Heart left ventricle (tissue), 16 donors: ENCODE results near the gene NPVF. TPM values are rescaled to one million over a fixed set of nuclear protein-coding genes. Genes with fewer than 3 reads are reported as not detected.

Experiments used
- ATAC-seq, 4 donors: fragments of 200-7000 bp; cut with Tn5 transposase; one replicate each; pipeline ENCODE4 v1.9.1; 2020 to 2022; ENCODE audit warnings: moderate library complexity in 4 of 4, mild to moderate bottlenecking in 3 of 4, moderate number of reproducible peaks in 1 of 4
- DNase-seq, 5 donors: peaks; one replicate each; pipeline ENCODE4 v3.0.0-alpha.2; 2020
- H3K27ac ChIP-seq, 12 donors: fragments of 200-600 bp; sonication (generic) in 4 of 12; one replicate each; pipeline versions ENCODE4 v1.5.0 to v1.8.0; 2016 to 2022; ENCODE audit warnings: mild to moderate bottlenecking in 2 of 12
- H3K27me3 ChIP-seq, 9 donors: fragments of 200-600 bp; sonication (generic) in 2 of 9; one replicate each; pipeline versions ENCODE4 v1.5.1 to v1.8.0; 2016 to 2022; ENCODE audit warnings: mild to moderate bottlenecking in 3 of 9
- H3K36me3 ChIP-seq, 9 donors: fragments of 200-600 bp; sonication (generic) in 2 of 9; one replicate each; pipeline versions ENCODE4 v1.5.0 to v1.8.0; 2018 to 2022; ENCODE audit warnings: mild to moderate bottlenecking in 2 of 9
- H3K4me1 ChIP-seq, 12 donors: fragments of 200-600 bp; sonication (generic) in 4 of 12; one replicate each; pipeline versions ENCODE4 v1.5.0 to v1.8.0; 2016 to 2022; ENCODE audit warnings: mild to moderate bottlenecking in 3 of 12
- H3K4me3 ChIP-seq, 12 donors: fragments of 200-600 bp; sonication (generic) in 4 of 12; one replicate each; pipeline versions ENCODE4 v1.5.0 to v1.8.0; 2017 to 2022; ENCODE audit warnings: mild to moderate bottlenecking in 9 of 12, moderate library complexity in 4 of 12
- H3K9me3 ChIP-seq, 12 donors: fragments of 200-600 bp; sonication (generic) in 4 of 12; one replicate each; pipeline versions ENCODE4 v1.5.0 to v1.8.0; 2016 to 2022; ENCODE audit warnings: mild to moderate bottlenecking in 1 of 12
- POLR2A ChIP-seq, 2 donors: fragments of 450-650 bp; IDR thresholded peaks; one replicate each; pipeline ENCODE4 v1.6.1; 2017; ENCODE audit warnings: antibody characterized with exemption in 2 of 2, mild to moderate bottlenecking in 2 of 2, moderate library complexity in 2 of 2
- WGBS, 4 donors: extraction: QIAGEN DNeasy Blood & Tissue Kit in 2 of 4; methylation state at CpG; one replicate each; pipeline versions ENCODE4 v1.1.5 to v1.1.7; 2013 to 2018; 5-methylcytosine and 5-hydroxymethylcytosine counted together
- intact Hi-C, 10 donors: fragments of 100-400 bp; cut with DNase I; formaldehyde crosslinking; loops; one replicate each; pipeline versions ENCODE4 v1.11.1 to v1.14.2; 2022
- polyA plus RNA-seq, 2 donors: library from polyadenylated mRNA; stranded (reverse); fragments of 200-250 nt; gene quantifications; one replicate each; pipeline ENCODE4 v1.2.3, GENCODE V29; 2013
- total RNA-seq, 9 donors: library from RNA; depleted of rRNA in 2 of 9; stranded (reverse); fragments of >200 nt in 2 of 9; fragmentation: NEBNext Ultra II Directional in 3 of 9; extraction: Animal tissue kit (Norgen Biotek cat#: 25700) in 3 of 9; gene quantifications; one replicate each; pipeline versions ENCODE4 v1.1.0 to v1.2.4, GENCODE V29; 2016 to 2023
- TF ChIP-seq, protein P1 (sequence below), 12 donors: fragments of 200-600 bp; sonication (generic) in 4 of 12; IDR thresholded peaks; one replicate each; pipeline versions ENCODE4 v1.5.0 to v1.8.0; 2018 to 2022; ENCODE audit warnings: antibody characterized with exemption in 12 of 12, mild to moderate bottlenecking in 5 of 12
- donor health status: ischemic (EF 13 %, LVEDD 7.1; RV severe dilation, severe dysfunction).
- donor health status: healthy with polysubstance abuse.
- donor health status: DM: no; HTN: yes; CAD: no.
- donor health status: DM: no; HTN: no; CAD: no.
- donor health status: ischemic (EF 25% LVEDD 6.9; RV normal size, moderate dysfunction).
- donor health status: ischemic (EF 25% LVEDD 5.7; RV mildly dilated, moderate dysfunction).
- donor health status: healthy.
- donor health status: DM: yes; HTN: yes; CAD: no.
- donor health status: ischemic (EF 35%, LVEDD 5.7; RV mildly dilated, moderate dysfunction).
- donor health status: nonischemic (EF 11% LVEDD 7.7; RV severe dilation, severe dysfunction).
- donor health status: DM: yes; HTN: yes; CAD: no.
- donor health status: PGD.
- donor health status: ischemic (EF 29% LVEDD 5.4; RV normal size, mild dysfunction).
- donor health status: nonischemic (EF 23%, LVEDD 6.1; RV moderate dilation, normal function).

NPVF gene
- total and polyA plus RNA-seq, 11 donors, result not detected

DNA sequence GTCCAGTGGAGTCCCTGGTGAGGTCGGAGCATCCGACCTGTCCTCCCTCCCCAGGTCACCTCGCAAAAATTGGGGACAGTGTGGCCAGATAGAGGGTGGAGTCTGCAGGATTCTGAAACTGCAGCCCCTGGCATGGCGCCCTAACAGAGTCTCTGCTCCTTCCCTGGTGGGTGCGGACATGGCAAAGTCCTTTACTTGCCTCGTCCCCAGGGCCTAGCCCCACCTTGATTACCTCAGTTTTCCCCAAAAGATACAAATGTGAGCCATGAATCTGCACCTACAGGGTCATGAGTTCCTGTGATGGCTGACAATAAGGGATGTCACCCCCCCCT is 47.7 kb downstream of the NPVF start:
- H3K9me3 ChIP-seq, result no peaks in the 10 kb centered on the region
- 13 to 26% (median 15%) methylated on average over 6 of the region's 6 CpGs for WGBS, 4 donors
- intact Hi-C loops, result loop anchor here in 1 of 10 donors (10.0 kb wide), 1 partner anchor 56 kb away; the partner anchor contains the start of gene CYCS
- no peaks in the 10 kb centered on the region for H3K36me3 ChIP-seq
- ATAC-seq (peak in 2 of 4 donors; percentile 40 to 43), DNase-seq (no peak)
- TF ChIP-seq POLR2A (IDR thresholded peaks at IDR 0.05), result no peak
- TF ChIP-seq, protein P1, sequence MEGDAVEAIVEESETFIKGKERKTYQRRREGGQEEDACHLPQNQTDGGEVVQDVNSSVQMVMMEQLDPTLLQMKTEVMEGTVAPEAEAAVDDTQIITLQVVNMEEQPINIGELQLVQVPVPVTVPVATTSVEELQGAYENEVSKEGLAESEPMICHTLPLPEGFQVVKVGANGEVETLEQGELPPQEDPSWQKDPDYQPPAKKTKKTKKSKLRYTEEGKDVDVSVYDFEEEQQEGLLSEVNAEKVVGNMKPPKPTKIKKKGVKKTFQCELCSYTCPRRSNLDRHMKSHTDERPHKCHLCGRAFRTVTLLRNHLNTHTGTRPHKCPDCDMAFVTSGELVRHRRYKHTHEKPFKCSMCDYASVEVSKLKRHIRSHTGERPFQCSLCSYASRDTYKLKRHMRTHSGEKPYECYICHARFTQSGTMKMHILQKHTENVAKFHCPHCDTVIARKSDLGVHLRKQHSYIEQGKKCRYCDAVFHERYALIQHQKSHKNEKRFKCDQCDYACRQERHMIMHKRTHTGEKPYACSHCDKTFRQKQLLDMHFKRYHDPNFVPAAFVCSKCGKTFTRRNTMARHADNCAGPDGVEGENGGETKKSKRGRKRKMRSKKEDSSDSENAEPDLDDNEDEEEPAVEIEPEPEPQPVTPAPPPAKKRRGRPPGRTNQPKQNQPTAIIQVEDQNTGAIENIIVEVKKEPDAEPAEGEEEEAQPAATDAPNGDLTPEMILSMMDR (IDR thresholded peaks at IDR 0.05), result peak in 2 of 12 donors; percentile 8 to 18
- H3K4me1 ChIP-seq, result peaks cover 0 to 15% (median 6%) of the 10 kb centered on the region in 12 donors
- H3K4me3 ChIP-seq, result peak overlapping the region; percentile 57 to 93 (median 82)
- peaks cover 0 to 2% (median 0%) of the 10 kb centered on the region in 9 donors for H3K27me3 ChIP-seq
- H3K27ac ChIP-seq, result peak overlapping the region in 7 of 12 donors; percentile 49 to 87 (median 77)

DNA sequence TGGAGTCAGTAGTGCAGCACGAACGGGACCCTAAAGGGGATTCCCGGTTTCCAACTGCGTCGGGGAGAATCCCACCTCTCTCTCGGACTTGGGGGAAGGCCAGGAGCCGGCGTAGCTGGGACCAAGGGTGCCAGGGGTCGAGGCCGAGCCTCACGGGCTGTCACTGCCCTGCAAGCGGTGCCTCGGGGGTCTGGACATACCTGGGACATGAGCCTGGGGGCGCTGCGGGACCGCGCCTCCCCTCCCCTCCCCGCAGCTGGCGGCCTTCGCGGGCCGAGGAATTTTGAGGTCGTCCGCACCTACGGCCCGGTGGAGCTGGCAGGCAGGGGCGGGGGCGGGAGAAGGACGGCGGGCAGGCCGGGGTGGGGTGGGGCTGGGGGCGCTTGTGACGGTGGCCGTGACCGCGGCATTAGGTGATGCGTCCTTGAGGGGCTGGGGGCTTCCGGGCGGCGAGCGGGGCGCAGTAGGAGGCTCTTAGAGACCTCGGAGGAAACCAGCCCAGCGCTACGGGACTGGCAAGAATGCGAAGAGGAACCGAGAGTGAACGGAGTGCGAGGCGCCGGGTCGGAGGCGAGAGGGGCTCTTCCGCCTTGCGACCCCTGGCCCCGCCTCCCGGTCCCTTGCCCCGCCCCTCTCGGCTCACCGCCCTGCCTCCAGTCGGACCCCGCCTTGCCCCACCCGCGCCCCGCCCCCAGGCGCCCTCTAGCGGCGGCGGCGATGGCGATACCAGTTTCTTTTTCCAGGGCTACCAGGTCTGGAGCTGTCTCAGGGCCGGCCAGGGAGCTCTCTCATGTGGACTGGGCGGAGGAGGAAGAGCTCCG is 48.3 kb downstream of the NPVF start:
- peak; percentile 94 to 99 (median 98) for ATAC-seq
- Histone ChIP-seq H3K27me3 (no peaks in the 10 kb centered on the region), H3K4me3 (peak overlapping the region; percentile 57 to 93 (median 82)), H3K4me1 (peaks cover 0 to 15% (median 6%) of the 10 kb centered on the region in 12 donors), H3K9me3 (no peaks in the 10 kb centered on the region), H3K27ac (peak overlapping the region in 11 of 12 donors; percentile 9 to 87 (median 65)), H3K36me3 (no peaks in the 10 kb centered on the region)
- WGBS, 4 donors, result 1 to 3% (median 1%) methylated on average over 25 to 74 of the region's 74 CpGs
- intact Hi-C loops, result loop anchor here in 1 of 10 donors (10.0 kb wide), 1 partner anchor 55 kb away; the partner anchor contains the start of gene CYCS
- peak in 1 of 2 donors; percentile 53 for TF ChIP-seq POLR2A (IDR thresholded peaks at IDR 0.05)
- TF ChIP-seq, protein P1 (IDR thresholded peaks at IDR 0.05), result peak; percentile 84 to 97 (median 94)
- peak; percentile 89 to 97 (median 93) for DNase-seq

DNA sequence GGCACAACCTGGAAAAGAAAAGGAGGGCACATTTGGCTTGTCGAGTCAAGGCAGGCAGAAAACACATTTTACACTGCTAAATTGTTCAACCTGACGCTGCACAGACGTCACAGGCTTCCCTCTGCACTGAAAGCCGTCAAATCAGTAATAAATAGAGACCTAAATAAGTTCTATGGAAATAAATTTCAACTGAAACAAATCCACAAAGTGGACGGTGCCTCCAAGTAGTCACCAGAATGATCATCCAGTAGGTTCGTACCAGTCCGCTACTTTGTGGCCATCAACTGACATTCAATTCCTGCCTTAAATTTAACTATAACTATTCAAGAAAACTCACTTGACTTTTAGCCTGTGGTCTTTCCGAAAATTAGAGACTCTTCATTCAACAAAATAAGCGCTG is 49.0 kb downstream of the NPVF start:
- Histone ChIP-seq H3K27ac (peak overlapping the region in 7 of 12 donors; percentile 49 to 87 (median 77)), H3K36me3 (no peaks in the 10 kb centered on the region), H3K4me1 (peaks cover 0 to 15% (median 6%) of the 10 kb centered on the region in 12 donors), H3K27me3 (no peaks in the 10 kb centered on the region), H3K9me3 (no peaks in the 10 kb centered on the region), H3K4me3 (peak overlapping the region; percentile 57 to 93 (median 82))
- intact Hi-C loops, result no loop called here
- ATAC-seq (no peak), DNase-seq (no peak)
- no peak for TF ChIP-seq POLR2A (IDR thresholded peaks at IDR 0.05)
- TF ChIP-seq, protein P1 (IDR thresholded peaks at IDR 0.05), result no peak
- WGBS, 4 donors, result 66 to 82% (median 74%) methylated on average over 9 of the region's 9 CpGs

Other genes with a start within 250 kb of the NPVF start
- gene OSBPL3, start 248.3 kb downstream of the NPVF start, total RNA-seq, result 10 to 100 TPM in 1 of 9 donors, 1 to 10 TPM in 8; 1.9 to 14.3 (median 5.0) TPM
- gene OSBPL3, start 248.3 kb downstream of the NPVF start, polyA plus RNA-seq, result 1 to 10 TPM; 1.5 to 2.2 TPM
- 100 to 1,000 TPM; 125 to 774 (median 550) TPM for gene CYCS, start 103.2 kb downstream of the NPVF start, total RNA-seq
- gene CYCS, start 103.2 kb downstream of the NPVF start, polyA plus RNA-seq, result 100 to 1,000 TPM; 449 to 450 TPM